GM18951 (cell line): ENCODE data around the gene TMTC4.

Experiments
- POLR2A ChIP-seq: IDR thresholded peaks from 4 replicates; pipeline ENCODE4 v1.6.1; 2011; ENCODE audit warnings: mild to moderate bottlenecking; ENCODE audit not compliant: insufficient read length, insufficient read depth; ENCODE audit errors: extremely low read depth
- in situ Hi-C: fragments of 300-500 bp; cut with MboI; formaldehyde crosslinking; loops from one replicate; pipeline ENCODE4 v1.12.0; 2022; ENCODE audit warnings: low sequenced_read_pairs, mixed read lengths, inconsistent platforms; ENCODE audit not compliant: unreplicated experiment

TMTC4 gene

DNA sequence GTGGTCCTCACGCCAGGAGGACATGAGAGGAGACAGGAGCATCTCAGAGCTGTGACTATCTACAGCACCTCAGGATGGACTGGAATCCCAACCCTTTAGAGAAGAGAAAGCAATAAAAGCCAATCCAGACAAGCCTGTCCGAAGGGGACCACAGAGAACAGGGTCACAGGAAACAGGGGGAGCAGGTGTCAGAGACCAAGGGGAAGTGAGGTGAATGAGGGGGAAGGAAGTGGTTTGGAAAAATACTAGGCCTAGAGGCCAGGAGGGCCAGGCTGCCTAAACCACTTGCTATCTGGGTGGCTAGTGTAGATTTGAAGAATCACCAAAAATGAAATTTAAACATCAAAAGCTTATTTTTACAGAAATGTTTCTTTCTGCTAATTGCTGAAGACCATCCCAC, 16.2 kb downstream of the TMTC4 start:
- in situ Hi-C loops = no loop called here
- TF ChIP-seq POLR2A = no peak

DNA sequence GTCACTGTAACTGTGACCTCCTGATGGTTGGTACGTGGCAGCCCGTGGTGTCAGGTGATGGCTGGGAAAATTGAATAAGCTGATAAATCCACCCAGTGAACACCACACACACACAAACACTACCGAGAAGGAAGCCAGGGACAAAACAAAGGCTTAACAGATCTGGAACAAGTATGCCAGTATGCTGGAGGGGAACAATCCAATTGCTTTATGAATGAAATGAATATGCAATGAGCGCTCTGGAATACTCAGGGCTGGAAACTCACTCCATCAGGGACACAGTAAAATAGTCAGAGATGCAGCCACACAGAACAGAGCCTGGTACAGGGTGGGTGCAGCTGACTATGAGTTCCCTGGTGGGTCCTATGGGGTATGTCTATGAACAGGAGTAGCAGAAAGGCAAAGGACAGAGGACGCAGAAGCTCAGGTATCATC, 16.7 kb downstream of the TMTC4 start:
- no peak for TF ChIP-seq POLR2A
- in situ Hi-C loops = no loop called here

DNA sequence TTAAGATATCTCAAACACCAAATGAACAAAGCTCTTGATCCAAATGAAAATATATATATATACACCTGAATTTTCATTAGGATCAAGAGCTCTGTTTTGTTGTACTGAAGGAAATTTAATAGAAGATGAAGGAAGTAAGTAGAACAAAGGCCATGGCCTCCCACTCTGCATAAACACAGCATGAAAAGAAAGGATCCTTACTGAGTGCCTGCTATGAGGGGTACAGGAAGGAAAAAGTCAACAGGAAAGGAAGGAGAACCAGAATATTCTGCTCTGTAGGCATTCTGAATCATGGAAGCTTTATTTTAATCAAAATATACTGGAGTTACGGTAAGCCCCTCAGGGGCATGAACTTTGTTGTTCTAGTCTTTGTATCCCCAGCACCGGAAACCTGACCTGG, 22.1 kb downstream of the TMTC4 start:
- in situ Hi-C loops = no loop called here
- no peak for TF ChIP-seq POLR2A

DNA sequence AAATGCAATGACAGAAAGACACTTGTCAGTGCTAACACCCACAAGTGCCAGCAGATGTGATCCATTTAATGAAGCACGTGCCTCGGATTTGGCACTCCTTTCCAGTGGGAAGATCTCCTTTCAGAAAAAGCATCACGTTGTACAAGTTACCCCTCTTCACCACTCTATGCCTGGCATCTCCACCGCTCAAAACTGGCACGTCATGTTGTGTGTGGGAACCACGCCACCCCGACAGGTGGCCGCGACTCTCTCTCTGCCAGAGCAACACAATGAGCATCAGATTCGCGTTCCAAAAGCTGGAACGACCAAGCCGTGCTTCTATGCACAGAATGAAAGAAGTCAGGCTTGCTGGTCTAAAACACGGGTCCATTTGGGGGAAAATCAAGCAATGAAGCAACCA, 24.3 kb downstream of the TMTC4 start:
- in situ Hi-C loops = no loop called here

DNA sequence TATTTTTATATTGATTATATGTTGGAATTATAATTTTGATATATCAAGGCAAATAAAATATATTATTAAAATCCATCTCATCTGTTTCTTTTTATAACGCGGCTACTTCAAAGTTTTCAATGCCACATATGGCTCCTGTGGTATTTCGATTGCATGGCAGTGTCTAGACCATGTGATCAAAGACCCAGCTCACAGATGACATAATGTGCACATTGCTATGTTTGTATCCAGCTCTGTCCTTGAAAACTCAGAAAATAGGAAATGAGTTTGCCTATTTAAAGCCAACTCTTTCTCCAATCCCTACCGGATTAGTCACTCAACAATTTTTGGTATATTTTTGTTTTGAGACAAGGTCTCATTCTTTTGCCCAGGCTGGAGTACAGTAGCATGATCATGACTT, 26.2 kb downstream of the TMTC4 start:
- in situ Hi-C loops = no loop called here
- TF ChIP-seq POLR2A = no peak

More for the DNA sequence above, 24.3 kb downstream of the TMTC4 start:
- TF ChIP-seq POLR2A = no peak

DNA sequence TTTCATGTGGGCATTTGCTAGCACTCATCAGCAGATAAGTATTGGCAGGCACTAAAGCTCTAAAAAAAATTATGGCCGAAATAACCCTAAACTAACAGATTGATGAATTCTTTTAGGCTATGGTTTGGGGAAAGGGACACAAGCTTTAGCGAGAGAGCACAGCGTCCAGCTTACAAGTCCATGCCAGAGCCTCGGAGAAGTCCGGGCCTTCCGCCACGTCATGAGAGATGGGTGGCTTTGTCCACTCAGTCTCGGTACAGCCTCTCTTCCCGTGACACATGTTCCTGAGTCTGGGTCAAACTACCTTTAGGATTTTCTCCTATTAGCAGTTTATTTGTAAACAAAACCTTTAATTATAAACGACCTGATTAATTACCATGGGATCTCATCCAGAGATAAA, 27.7 kb downstream of the TMTC4 start:
- TF ChIP-seq POLR2A = no peak
- in situ Hi-C loops = no loop called here

DNA sequence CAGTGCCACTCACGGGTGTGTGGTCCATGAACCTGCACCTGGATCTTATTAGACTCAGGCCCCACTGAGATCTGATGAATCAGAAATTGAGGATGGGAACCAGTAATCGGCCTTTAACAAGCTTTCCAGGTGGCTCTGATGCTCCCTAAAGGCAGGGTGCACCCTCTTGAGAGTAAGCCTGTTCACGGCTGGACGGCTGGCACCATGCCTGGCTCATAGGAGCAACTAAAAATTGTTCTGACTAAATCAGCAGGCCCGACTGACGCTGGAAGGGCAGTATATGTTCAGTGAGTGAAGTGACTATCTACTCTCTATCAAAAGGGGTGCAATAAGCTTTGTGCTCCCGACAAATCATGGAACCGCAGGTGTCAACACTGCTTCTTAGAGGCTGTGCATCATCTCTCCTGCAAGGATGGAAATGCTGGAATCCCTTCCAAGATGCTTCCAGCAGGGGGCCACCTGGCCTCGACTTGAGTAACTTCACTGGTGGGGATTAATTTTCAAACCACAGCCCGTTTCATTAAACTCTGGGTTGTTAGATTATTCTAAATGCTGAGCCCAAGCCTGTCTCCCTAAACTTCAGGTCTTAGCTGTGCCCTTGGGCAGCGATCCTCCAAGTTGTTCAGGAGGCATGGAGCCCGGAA, 28.4 kb downstream of the TMTC4 start:
- in situ Hi-C loops = no loop called here

DNA sequence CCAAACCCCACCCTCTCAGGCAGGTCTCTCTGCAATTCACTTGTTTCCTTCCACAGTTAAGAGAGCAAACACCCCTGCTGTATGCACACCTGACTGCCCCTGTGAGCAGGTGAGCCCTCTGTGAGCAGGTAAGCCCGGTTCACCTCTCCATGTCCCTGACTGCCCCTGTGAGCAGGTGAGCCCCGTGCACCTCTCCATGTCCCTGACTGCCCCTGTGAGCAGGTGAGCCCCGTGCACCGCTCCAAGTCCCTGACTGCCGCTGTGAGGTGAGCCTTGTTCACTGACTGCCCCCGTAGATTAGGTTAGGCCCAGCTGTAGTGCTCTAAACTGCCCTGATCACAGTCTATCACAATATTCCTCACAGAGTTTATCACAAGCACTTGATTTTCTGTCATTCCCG, 29.2 kb downstream of the TMTC4 start:
- in situ Hi-C loops = no loop called here

More for the DNA sequence above, 28.4 kb downstream of the TMTC4 start:
- TF ChIP-seq POLR2A = no peak

DNA sequence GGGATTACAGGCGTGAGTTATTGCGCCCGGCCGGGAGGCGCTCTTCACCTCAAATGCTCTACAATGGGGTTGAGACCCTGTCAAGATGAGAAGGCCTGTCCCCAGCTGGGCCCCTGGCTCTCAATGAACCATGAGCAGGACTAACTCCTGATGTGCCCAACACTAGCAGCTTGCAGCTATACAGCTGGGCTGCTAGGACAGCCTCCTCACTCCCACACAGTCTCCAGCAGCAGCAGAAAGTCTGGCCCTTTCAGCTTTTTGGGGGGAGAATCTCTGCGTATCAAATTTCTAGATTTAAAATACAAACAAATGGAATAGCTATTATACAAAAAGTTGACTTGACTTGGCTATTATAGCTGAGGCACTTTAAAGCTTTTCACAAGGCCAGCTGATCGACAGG, 30.2 kb downstream of the TMTC4 start:
- TF ChIP-seq POLR2A = no peak

More for the DNA sequence above, 29.2 kb downstream of the TMTC4 start:
- no peak for TF ChIP-seq POLR2A

DNA sequence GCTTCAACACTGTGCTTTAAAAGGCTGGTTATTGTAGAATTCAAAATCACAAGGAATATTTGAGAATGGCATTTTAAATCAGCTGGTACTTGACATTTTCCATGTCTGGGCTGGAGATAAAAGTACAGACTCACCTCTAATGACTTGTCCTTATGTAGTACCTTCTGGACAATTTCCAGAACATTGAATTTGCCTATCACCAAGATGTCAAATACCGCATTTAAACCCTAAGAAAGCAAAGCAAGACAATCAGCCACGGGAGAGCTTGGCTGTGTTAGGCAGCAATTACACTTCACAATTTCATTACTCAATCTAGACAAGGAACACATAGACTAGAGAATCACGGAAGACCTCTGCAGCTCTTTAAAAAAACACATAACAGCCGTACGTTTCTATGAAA, 36.8 kb downstream of the TMTC4 start:
- in situ Hi-C loops = no loop called here
- no peak for TF ChIP-seq POLR2A

More for the DNA sequence above, 30.2 kb downstream of the TMTC4 start:
- in situ Hi-C loops = no loop called here

DNA sequence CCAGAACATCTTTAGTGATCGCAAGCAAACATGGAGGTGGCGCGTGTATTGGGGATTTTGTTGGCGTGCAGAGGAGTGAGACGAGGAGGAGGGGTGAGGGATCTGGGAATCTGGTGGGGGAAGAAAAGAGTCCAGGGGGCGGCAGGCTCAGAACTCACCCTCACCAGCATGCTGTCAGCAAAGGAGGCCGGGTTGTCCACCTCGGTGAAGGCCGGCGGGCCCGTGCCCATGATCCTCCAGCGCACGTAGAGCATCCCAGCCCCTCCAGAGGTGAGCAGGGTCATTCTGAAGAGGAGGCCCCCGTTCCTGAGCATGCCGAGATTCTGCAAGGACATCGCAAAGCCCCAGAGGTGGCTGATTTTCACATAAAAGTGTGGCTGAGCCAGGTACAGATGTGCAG, 37.2 kb downstream of the TMTC4 start:
- in situ Hi-C loops = no loop called here
- no peak for TF ChIP-seq POLR2A

DNA sequence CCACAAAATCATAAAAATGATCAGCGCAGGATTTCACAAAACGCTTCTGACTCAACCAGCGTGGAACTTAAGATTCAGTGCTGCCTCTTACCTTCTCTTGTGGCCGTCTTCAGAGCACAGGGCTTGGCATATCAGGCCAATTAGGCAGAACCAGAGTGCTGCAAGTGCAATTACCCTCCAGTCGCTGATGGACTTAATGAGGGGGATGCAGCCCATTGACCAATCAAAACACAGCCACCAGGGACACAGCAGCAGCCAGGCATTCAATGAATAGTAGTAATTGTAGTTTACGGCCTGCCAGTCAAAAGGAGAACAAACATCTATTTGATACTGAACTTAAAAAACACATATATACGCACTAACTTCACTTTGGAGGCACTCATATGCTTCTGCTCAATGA, 38.2 kb downstream of the TMTC4 start:
- in situ Hi-C loops = no loop called here
- no peak for TF ChIP-seq POLR2A

DNA sequence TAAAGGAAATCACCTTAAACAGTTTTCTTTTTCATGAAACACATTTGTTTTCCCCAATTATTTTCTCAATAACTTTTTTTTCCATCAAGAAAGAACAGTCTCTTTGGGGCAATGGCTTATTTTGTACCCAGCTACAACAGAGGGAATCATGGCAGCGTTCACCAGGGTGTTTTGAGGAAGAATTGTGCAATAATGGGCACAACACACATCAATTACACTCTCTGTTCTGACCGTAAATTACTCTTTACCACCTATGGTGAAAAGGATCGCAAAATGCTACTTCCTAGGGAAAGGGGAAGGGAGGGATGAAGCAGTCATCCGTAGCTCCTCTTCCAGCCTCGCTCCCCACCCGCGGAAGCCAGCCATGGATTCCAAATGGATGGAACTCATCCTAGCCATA, 38.6 kb downstream of the TMTC4 start:
- no peak for TF ChIP-seq POLR2A
- in situ Hi-C loops = no loop called here

DNA sequence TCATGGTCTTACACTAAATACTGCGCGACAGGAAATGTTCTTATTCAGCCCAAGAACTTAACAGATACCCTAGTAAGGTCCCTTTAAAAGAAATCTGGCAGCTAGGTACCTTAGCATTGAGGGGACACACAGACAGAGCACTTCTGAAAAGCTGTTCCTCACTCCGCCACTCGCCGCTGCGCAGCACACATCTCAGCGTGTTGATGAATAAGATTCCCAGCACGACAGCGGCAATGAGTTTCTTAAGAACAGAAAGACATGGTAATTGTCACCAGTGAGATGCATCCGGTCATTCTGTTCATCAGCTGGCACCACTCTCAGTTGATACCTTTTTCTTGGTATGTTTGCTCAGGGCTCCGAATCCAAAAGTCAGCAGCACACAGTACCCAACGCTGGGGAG, 39.9 kb downstream of the TMTC4 start:
- in situ Hi-C loops = no loop called here
- TF ChIP-seq POLR2A = no peak

DNA sequence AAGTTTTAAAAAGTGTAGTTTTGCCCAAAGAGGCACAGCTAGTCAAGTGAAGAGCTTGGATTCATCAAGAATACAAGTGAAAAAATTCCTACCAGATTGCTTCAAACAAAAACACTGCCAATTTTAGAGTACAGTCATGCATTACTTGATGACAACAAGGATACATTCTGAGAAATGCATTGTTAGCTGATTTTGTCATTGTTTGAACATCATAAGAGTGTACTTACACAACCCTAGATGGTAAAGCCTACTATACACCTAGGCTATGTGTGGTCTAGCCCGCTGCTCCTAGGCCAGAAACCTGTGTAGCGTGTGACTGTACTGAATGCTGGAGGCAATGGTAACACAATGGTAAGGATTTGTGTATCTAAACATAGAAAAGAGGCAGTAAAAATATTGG, 41.1 kb downstream of the TMTC4 start:
- TF ChIP-seq POLR2A = no peak
- in situ Hi-C loops = no loop called here
